Astrocyte of the spinal cord (primary cell): ENCODE results near the gene LAMA5.

Experiments
- DNase-seq: peaks from one replicate; pipeline ENCODE4 v3.0.0; 2011; ENCODE audit warnings: low read depth, low spot score
- H3K4me3 ChIP-seq: 2 replicates; pipeline ENCODE4 v1.5.1; 2011; ENCODE audit warnings: low read depth, mild to moderate bottlenecking, low read length, moderate library complexity
- in situ Hi-C: cut with HindIII; loops from 2 replicates; pipeline ENCODE4 v1.10.0; 2017; ENCODE audit warnings: low sequenced_read_pairs
- TF ChIP-seq, protein P1 (sequence below): IDR thresholded peaks from 2 replicates; pipeline ENCODE4 v1.5.1; 2012; ENCODE audit warnings: low read depth, mild to moderate bottlenecking, low read length, inconsistent platforms

The LAMA5 gene

DNA sequence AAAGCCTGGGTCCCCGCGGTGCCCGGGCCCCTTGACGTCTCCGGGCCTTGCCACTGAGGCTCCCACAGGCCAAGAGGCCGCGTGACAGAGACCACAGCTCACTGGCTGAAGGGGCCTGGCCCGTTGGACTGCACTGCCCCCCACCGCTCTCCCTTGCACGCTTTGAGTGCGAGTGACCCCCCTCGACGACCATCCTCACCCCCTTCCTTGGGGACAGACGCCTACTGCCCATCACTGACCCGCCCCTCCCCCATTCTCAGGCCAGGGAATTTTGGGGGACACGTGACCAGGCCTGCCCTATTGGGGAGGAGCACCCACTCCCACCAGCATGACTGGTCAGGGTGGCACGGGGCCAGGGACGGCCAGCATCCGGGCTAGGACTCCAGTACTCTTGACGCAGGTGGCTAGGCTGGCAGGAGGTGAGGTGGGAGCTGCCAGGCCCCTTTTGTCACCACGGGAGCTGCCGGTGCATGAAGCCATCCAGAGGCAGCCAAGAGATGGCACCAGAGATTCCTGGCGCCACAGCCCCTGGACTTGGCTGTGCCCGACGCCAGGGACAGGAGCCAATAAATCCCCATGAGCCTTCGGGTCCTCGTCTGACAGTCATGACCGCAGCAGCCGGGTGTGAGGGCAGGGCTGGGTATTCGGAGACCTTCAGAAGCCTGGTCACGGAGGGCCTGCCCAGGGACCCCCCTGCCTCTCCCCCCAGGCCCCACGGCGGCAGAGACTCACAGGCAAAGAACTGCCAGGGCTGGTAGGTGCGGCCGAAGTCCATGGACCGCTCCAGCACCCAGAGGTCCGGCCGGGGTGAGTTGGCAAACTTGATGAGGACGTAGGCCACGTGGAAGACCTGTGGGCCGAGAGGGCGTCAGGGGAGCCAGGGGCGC is 14.5 kb downstream of the LAMA5 start:
- TF ChIP-seq, protein P1, sequence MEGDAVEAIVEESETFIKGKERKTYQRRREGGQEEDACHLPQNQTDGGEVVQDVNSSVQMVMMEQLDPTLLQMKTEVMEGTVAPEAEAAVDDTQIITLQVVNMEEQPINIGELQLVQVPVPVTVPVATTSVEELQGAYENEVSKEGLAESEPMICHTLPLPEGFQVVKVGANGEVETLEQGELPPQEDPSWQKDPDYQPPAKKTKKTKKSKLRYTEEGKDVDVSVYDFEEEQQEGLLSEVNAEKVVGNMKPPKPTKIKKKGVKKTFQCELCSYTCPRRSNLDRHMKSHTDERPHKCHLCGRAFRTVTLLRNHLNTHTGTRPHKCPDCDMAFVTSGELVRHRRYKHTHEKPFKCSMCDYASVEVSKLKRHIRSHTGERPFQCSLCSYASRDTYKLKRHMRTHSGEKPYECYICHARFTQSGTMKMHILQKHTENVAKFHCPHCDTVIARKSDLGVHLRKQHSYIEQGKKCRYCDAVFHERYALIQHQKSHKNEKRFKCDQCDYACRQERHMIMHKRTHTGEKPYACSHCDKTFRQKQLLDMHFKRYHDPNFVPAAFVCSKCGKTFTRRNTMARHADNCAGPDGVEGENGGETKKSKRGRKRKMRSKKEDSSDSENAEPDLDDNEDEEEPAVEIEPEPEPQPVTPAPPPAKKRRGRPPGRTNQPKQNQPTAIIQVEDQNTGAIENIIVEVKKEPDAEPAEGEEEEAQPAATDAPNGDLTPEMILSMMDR, result peak; percentile 15
- DNase-seq, result peak; percentile 38
- in situ Hi-C loops, result no loop called here
- no peak overlapping the region for H3K4me3 ChIP-seq

DNA sequence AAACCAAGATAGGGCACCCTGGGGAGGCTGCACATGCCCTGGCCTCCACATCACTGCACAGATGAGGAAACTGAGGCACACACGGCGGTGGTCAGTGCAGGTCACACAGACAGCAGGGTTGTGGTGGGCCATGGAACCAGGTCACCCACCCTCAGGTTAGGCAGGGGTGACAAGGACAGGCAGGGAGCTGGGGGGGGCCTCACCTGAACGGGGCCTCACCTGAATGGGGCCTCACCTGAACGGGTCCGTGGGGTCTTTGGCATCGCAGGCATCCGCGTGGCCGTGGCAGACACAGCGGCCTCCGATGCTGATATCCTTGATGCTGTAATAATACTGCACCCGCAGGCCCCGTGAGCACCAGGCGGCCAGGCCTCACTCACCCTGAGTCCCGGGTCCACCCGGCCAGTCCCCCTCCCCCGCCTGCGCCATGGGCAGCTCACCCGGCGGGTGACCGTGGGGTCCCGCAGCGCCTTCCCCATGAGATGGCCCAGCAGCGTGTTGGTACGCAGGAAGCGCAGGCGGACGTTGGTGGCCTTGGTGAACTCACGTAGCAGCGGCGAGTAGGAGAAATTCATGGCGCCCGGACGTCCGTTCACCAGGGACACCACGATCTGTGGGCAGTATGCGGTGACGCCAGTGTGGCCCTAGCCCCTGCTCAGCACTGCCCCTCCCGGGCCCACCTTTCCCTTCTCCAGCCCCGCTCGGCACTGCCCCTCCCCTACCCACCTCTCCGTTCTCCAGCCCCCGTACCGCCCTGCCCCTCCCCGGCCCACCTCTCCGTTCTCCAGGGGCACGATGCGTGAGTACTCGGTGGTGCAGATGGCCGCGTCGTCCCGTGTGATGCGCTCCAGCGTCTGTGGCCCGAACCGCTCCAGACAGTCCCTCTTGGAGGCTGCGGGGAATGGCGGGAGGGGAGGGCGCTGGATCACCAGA is 15.4 kb downstream of the LAMA5 start:
- no peak overlapping the region for H3K4me3 ChIP-seq
- no peak for DNase-seq
- TF ChIP-seq, protein P1, result no peak
- in situ Hi-C loops, result no loop called here

DNA sequence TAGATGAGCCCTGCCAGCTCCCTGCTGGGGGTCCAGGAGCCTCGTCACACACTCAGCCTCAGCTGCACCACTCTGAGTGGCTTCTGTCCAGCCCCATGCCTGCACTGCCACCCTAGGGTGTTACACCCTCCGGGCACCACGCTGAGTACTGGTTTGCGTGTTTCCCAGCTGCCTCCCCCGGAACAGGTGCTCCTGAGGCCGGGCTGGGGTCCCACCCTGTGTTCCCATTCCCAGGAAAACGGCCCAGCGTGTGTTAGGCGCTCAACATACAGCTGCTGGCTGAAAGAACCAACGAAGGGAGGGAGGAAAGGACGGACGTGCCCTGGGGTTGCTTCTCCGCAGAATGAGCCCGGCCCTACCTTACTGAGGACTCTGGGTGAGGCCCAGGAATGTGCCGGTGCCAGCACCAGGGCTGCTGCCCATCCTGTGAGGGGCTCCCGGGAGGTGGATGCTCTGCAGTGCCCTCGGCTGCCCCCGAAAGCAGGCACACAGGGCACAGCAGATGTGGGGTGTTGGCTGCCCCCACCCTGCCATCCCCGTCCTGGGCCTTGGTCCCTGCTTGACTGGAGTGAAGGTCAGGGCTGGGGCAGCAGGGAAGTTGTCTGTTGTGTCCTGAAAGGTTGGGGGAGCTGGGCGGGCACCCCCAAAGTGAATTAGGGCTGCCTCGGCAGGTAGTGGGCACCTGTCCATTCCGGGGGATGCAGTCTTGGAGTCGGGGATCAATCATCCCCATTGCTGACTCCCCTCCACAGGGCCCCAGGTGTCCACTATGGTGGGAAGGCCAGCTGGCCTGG is 16.3 kb downstream of the LAMA5 start:
- in situ Hi-C loops, result no loop called here
- no peak for DNase-seq
- no peak overlapping the region for H3K4me3 ChIP-seq
- TF ChIP-seq, protein P1, result no peak

DNA sequence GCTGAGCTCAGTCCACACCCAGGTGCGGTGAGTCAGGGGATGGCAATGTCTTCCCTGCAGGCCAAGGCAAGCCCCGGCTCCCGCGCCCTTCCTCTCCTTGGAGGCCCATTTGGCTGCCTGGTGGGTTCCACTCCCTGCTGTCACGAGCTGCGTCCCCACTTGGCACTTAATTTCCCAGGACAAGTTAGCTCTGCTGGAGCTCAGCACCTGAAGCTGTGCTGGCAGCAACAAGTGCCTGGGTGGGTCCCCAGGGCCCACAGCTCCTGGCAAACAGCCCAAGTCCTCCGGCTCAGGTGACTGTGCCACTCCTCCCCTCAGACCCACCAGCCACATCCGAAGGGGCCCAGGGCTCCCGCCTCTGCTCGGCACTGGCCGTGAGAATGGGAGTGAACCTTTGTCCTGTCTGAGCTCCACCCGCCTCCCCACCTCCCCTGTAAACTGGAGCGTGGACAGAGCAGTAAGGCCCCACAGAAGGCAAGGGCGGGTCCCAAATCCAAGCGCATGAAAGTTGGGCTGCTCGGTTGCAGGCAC is 16.9 kb downstream of the LAMA5 start:
- DNase-seq, result no peak
- TF ChIP-seq, protein P1, result no peak
- in situ Hi-C loops, result no loop called here
- H3K4me3 ChIP-seq, result no peak overlapping the region

DNA sequence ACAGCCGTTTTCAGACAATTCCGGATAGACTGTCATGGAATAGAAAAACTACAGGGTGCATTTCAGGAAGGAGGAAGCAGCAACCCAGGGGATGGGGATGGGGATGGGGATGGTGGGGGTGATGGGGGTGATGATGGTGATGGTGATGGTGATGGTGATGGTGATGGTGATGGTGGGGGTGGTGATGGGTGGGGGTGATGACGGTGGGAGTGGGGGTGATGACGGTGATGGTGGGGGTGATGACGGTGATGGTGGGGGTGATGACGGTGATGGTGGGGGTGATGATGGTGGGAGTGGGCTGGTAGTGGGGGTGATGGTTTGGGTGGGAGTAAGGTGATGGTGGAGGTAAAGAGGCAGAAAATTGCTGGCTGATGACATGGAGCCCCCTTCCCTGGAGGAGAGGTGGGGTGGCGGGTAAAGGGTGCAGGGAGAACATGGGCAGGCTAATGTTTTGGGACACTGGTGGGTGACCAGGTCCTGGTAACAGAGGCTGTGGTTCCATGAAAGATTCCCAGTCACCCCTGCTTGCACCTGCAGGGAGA is 17.5 kb downstream of the LAMA5 start:
- in situ Hi-C loops, result no loop called here
- TF ChIP-seq, protein P1, result no peak
- H3K4me3 ChIP-seq, result no peak overlapping the region
- no peak for DNase-seq
